Glomerular endothelial cell (primary cell): ENCODE data around the gene PRKAG1. TPM values are rescaled to one million over a fixed set of nuclear protein-coding genes. Genes with fewer than 3 reads are reported as not detected.
"Not testable (repeated sequence)": the region's sequence is repeated elsewhere in the genome, so short reads cannot be mapped to it uniquely, and the experiment has no call there.

Experiments
- DNase-seq: peaks from one replicate; pipeline ENCODE4 v3.0.0-alpha.2; 2011; ENCODE audit warnings: low read depth, low spot score; ENCODE audit errors: extremely low read depth
- total RNA-seq: library from RNA; depleted of rRNA; stranded (reverse); fragments of >200 nt; gene quantifications from 2 replicates; pipeline ENCODE4 v1.2.3, GENCODE V29; 2015

Gene PRKAG1
- total RNA-seq = 48.6 and 56.5 TPM in 2 replicates

GRCh38 chr12:49018261-49019119, at the start of gene PRKAG1:
Gene PRKAG1, minus strand, starts transcription at chr12:49018776. Its CDS starts 36 bp downstream, at chr12:49018740.
- peak; percentile 75 for DNase-seq

GRCh38 chr12:49066120-49066519, 47.5 kb upstream of the PRKAG1 start:
- DNase-seq = no peak

- DNase-seq = no peak
Observed at GRCh38 chr12:49064767-49065152, 46.2 kb upstream of the PRKAG1 start.

- not testable (repeated sequence) for DNase-seq
Observed at GRCh38 chr12:49061916-49062315, 43.3 kb upstream of the PRKAG1 start.

- DNase-seq = no peak
Observed at GRCh38 chr12:49061157-49061650, 42.6 kb upstream of the PRKAG1 start.

GRCh38 chr12:49060237-49061156, 41.9 kb upstream of the PRKAG1 start, which contains the start of gene KMT2D:
Gene KMT2D, minus strand, starts transcription at chr12:49060794. Its CDS starts 5,470 bp downstream, at chr12:49055324.
- peak; percentile 73 for DNase-seq

- no peak for DNase-seq
Observed at GRCh38 chr12:49059299-49060171, 41.0 kb upstream of the PRKAG1 start.

GRCh38 chr12:49059045-49059298, 40.4 kb upstream of the PRKAG1 start:
- no peak for DNase-seq

- DNase-seq = no peak
Observed at GRCh38 chr12:49058366-49059044, 39.9 kb upstream of the PRKAG1 start.

GRCh38 chr12:49057888-49058287, 39.3 kb upstream of the PRKAG1 start:
- DNase-seq = no peak

- DNase-seq = no peak
Observed at GRCh38 chr12:49055978-49056754, 37.6 kb upstream of the PRKAG1 start.

GRCh38 chr12:49055092-49055491, 36.5 kb upstream of the PRKAG1 start:
- no peak for DNase-seq

- DNase-seq = no peak
Observed at GRCh38 chr12:49054524-49054923, 35.9 kb upstream of the PRKAG1 start.

- no peak for DNase-seq
Observed at GRCh38 chr12:49054096-49054495, 35.5 kb upstream of the PRKAG1 start.

GRCh38 chr12:49052451-49053208, 34.1 kb upstream of the PRKAG1 start:
- no peak for DNase-seq

GRCh38 chr12:49051777-49052438, 33.3 kb upstream of the PRKAG1 start:
- no peak for DNase-seq

GRCh38 chr12:49051373-49051764, 32.8 kb upstream of the PRKAG1 start:
- DNase-seq = no peak
